ENCODE data around the gene TRABD. TPM values are rescaled to one million over a fixed set of nuclear protein-coding genes. Genes with fewer than 3 reads are reported as not detected.
A peak's percentile ranks its signal among the peaks of the same experiment; 100 is the strongest.
"Not testable (repeated sequence)": the region's sequence is repeated elsewhere in the genome, so short reads cannot be mapped to it uniquely, and the experiment has no call there.

The TRABD gene
- total RNA-seq, 1 donor from 2014 or later: 96.8 TPM

GRCh38 chr22:50199829-50200460, 14.2 kb downstream of the TRABD start:
- intact Hi-C loops (cut with micrococcal nuclease): loop anchor here (1.0 to 5.0 kb wide), 7 partner anchors 10 to 309 kb away; partner anchors contain the start of genes ALG12, CRELD2, MAPK11 and NCAPH2
- Mint-ChIP-seq H3K4me1 (ENCODE audit: low read depth) (peaks cover 19% of the 10 kb centered on the region), H3K27ac (peak overlapping the region; percentile 52), H3K9me3 (no peaks in the 10 kb centered on the region), H3K36me3 (ENCODE audit: low read depth) (peaks cover 15% of the 10 kb centered on the region), H3K4me3 (peak overlapping the region; percentile 74), H3K27me3 (ENCODE audit: insufficient read depth) (no peaks in the 10 kb centered on the region)
- DNase-seq (ENCODE audit: low spot score): no peak

GRCh38 chr22:50200461-50201190, 14.9 kb downstream of the TRABD start, which contains the start of gene SELENOO:
TSS of gene SELENOO (plus strand) at chr22:50201011. CDS start at chr22:50201037, 26 bp downstream.
- Mint-ChIP-seq H3K4me3 (peak within 1 kb of the TSS; percentile 88), H3K27ac (peak within 1 kb of the TSS; percentile 63), H3K36me3 (ENCODE audit: low read depth) (peaks cover 15% of the 10 kb centered on the region)

GRCh38 chr22:50201191-50202129, 15.7 kb downstream of the TRABD start:
- intact Hi-C loops (cut with micrococcal nuclease): loop anchor here (2.0 to 5.0 kb wide), 5 partner anchors 43 to 307 kb away; partner anchors contain the start of genes ALG12, CRELD2, MAPK11 and NCAPH2
- peak overlapping the region; percentile 63 for H3K27ac Mint-ChIP-seq
- peak overlapping the region; percentile 88 for H3K4me3 Mint-ChIP-seq
- peaks cover 17% of the 10 kb centered on the region for H3K36me3 Mint-ChIP-seq (ENCODE audit: low read depth)
- H3K4me1 Mint-ChIP-seq (ENCODE audit: low read depth): peaks cover 19% of the 10 kb centered on the region
- no peaks in the 10 kb centered on the region for H3K27me3 Mint-ChIP-seq (ENCODE audit: insufficient read depth)
- no peak for DNase-seq (ENCODE audit: low spot score)
- H3K9me3 Mint-ChIP-seq: no peaks in the 10 kb centered on the region

More at GRCh38 chr22:50200461-50201190, 14.9 kb downstream of the TRABD start, which contains the start of gene SELENOO:
- H3K9me3 Mint-ChIP-seq: no peaks in the 10 kb centered on the region
- H3K4me1 Mint-ChIP-seq (ENCODE audit: low read depth): peaks cover 19% of the 10 kb centered on the region
- peak; percentile 90 for DNase-seq (ENCODE audit: low spot score)
- intact Hi-C loops (cut with micrococcal nuclease): loop anchor here (1.0 to 5.0 kb wide), 7 partner anchors 10 to 308 kb away; partner anchors contain the start of genes ALG12, CRELD2, MAPK11 and NCAPH2
- H3K27me3 Mint-ChIP-seq (ENCODE audit: insufficient read depth): no peaks in the 10 kb centered on the region

GRCh38 chr22:50202130-50202666, 16.5 kb downstream of the TRABD start:
- Mint-ChIP-seq H3K36me3 (ENCODE audit: low read depth) (peaks cover 17% of the 10 kb centered on the region), H3K27ac (peak overlapping the region; percentile 63), H3K9me3 (no peaks in the 10 kb centered on the region), H3K27me3 (ENCODE audit: insufficient read depth) (no peaks in the 10 kb centered on the region), H3K4me3 (peak overlapping the region; percentile 88), H3K4me1 (ENCODE audit: low read depth) (peaks cover 19% of the 10 kb centered on the region)
- intact Hi-C loops (cut with micrococcal nuclease): loop anchor here (5.0 kb wide), 1 partner anchor 285 kb away; the partner anchor contains the start of genes ALG12 and CRELD2
- DNase-seq (ENCODE audit: low spot score): no peak

GRCh38 chr22:50203288-50203687, 17.6 kb downstream of the TRABD start:
- no peak overlapping the region for H3K27ac Mint-ChIP-seq
- peaks cover 19% of the 10 kb centered on the region for H3K4me1 Mint-ChIP-seq (ENCODE audit: low read depth)
- no peak for DNase-seq (ENCODE audit: low spot score)
- intact Hi-C loops (cut with micrococcal nuclease): loop anchor here (5.0 kb wide), 1 partner anchor 286 kb away; the partner anchor contains the start of genes ALG12 and CRELD2
- H3K27me3 Mint-ChIP-seq (ENCODE audit: insufficient read depth): no peaks in the 10 kb centered on the region
- peaks cover 15% of the 10 kb centered on the region for H3K36me3 Mint-ChIP-seq (ENCODE audit: low read depth)
- peak overlapping the region; percentile 0 for H3K4me3 Mint-ChIP-seq
- no peaks in the 10 kb centered on the region for H3K9me3 Mint-ChIP-seq

- Mint-ChIP-seq H3K9me3 (no peaks in the 10 kb centered on the region), H3K36me3 (ENCODE audit: low read depth) (peaks cover 17% of the 10 kb centered on the region), H3K27me3 (ENCODE audit: insufficient read depth) (no peaks in the 10 kb centered on the region), H3K4me1 (ENCODE audit: low read depth) (peaks cover 16% of the 10 kb centered on the region), H3K4me3 (no peak overlapping the region), H3K27ac (no peak overlapping the region)
- intact Hi-C loops (cut with micrococcal nuclease): loop anchor here (5.0 kb wide), 1 partner anchor 287 kb away; the partner anchor contains the start of genes ALG12 and CRELD2
- DNase-seq (ENCODE audit: low spot score): no peak
Measured at GRCh38 chr22:50204571-50204970, 18.9 kb downstream of the TRABD start.

GRCh38 chr22:50204998-50205397, 19.3 kb downstream of the TRABD start:
- intact Hi-C loops (cut with micrococcal nuclease): loop anchor here (5.0 kb wide), 1 partner anchor 288 kb away; the partner anchor contains the start of genes ALG12 and CRELD2
- not testable (repeated sequence) for H3K9me3 Mint-ChIP-seq; H3K27ac Mint-ChIP-seq; H3K4me3 Mint-ChIP-seq; DNase-seq (ENCODE audit: low spot score); H3K27me3 Mint-ChIP-seq (ENCODE audit: insufficient read depth)
- H3K4me1 Mint-ChIP-seq (ENCODE audit: low read depth): peaks cover 19% of the 10 kb centered on the region
- H3K36me3 Mint-ChIP-seq (ENCODE audit: low read depth): peaks cover 21% of the 10 kb centered on the region

- peaks cover 20% of the 10 kb centered on the region for H3K4me1 Mint-ChIP-seq (ENCODE audit: low read depth)
- no peaks in the 10 kb centered on the region for H3K9me3 Mint-ChIP-seq
- H3K36me3 Mint-ChIP-seq (ENCODE audit: low read depth): peaks cover 21% of the 10 kb centered on the region
- intact Hi-C loops (cut with micrococcal nuclease): no loop called here
- H3K4me3 Mint-ChIP-seq: no peak overlapping the region
- no peak overlapping the region for H3K27ac Mint-ChIP-seq
- no peak for DNase-seq (ENCODE audit: low spot score)
- no peaks in the 10 kb centered on the region for H3K27me3 Mint-ChIP-seq (ENCODE audit: insufficient read depth)
Measured at GRCh38 chr22:50205781-50206569, 20.3 kb downstream of the TRABD start.

- H3K4me3 Mint-ChIP-seq: no peak overlapping the region
- intact Hi-C loops (cut with micrococcal nuclease): no loop called here
- no peaks in the 10 kb centered on the region for H3K9me3 Mint-ChIP-seq
- no peaks in the 10 kb centered on the region for H3K27me3 Mint-ChIP-seq (ENCODE audit: insufficient read depth)
- peaks cover 24% of the 10 kb centered on the region for H3K36me3 Mint-ChIP-seq (ENCODE audit: low read depth)
- H3K27ac Mint-ChIP-seq: no peak overlapping the region
- peaks cover 20% of the 10 kb centered on the region for H3K4me1 Mint-ChIP-seq (ENCODE audit: low read depth)
- DNase-seq (ENCODE audit: low spot score): no peak
Measured at GRCh38 chr22:50206599-50206998, 20.9 kb downstream of the TRABD start.

GRCh38 chr22:50207383-50208140, 21.8 kb downstream of the TRABD start:
- no peak overlapping the region for H3K4me3 Mint-ChIP-seq
- H3K27ac Mint-ChIP-seq: no peak overlapping the region
- intact Hi-C loops (cut with micrococcal nuclease): loop anchor here (2.0 kb wide), 1 partner anchor 17 kb away; no protein-coding TSS in a partner anchor
- H3K36me3 Mint-ChIP-seq (ENCODE audit: low read depth): peaks cover 26% of the 10 kb centered on the region
- no peaks in the 10 kb centered on the region for H3K9me3 Mint-ChIP-seq
- no peak for DNase-seq (ENCODE audit: low spot score)
- peaks cover 11% of the 10 kb centered on the region for H3K4me1 Mint-ChIP-seq (ENCODE audit: low read depth)
- H3K27me3 Mint-ChIP-seq (ENCODE audit: insufficient read depth): no peaks in the 10 kb centered on the region
